Stimulated activated naive CD4-positive, alpha-beta T cell treated with Interleukin-2 at 50 U/mL for 16 hours (primary cell): ENCODE results near the gene DNAJC11.
A peak's percentile ranks its signal among the peaks of the same experiment; 100 is the strongest.
"Not testable (repeated sequence)": the region's sequence is repeated elsewhere in the genome, so short reads cannot be mapped to it uniquely, and the experiment has no call there.

Experiments used
- DNase-seq: peaks from one replicate; lab custom pipeline; 2025; lab: John Stamatoyannopoulos, UW

Gene DNAJC11

GRCh38 chr1:6600410-6601048 is 101.1 kb downstream of the DNAJC11 start:
- DNase-seq: no peak

- not testable (repeated sequence) for DNase-seq
Measured at GRCh38 chr1:6599991-6600390, 101.6 kb downstream of the DNAJC11 start.

- peak; percentile 61 for DNase-seq
Measured at GRCh38 chr1:6599141-6599975, 102.3 kb downstream of the DNAJC11 start.

GRCh38 chr1:6597777-6598131 is 103.9 kb downstream of the DNAJC11 start:
- no peak for DNase-seq

- no peak for DNase-seq
Measured at GRCh38 chr1:6596886-6597776, 104.5 kb downstream of the DNAJC11 start.

- no peak for DNase-seq
Measured at GRCh38 chr1:6596351-6596750, 105.3 kb downstream of the DNAJC11 start.

- DNase-seq: no peak
Measured at GRCh38 chr1:6594977-6595740, 106.5 kb downstream of the DNAJC11 start.

GRCh38 chr1:6593810-6594209 is 107.8 kb downstream of the DNAJC11 start:
- DNase-seq: no peak

- DNase-seq: no peak
Measured at GRCh38 chr1:6592865-6593593, 108.6 kb downstream of the DNAJC11 start.

- no peak for DNase-seq
Measured at GRCh38 chr1:6592441-6592840, 109.2 kb downstream of the DNAJC11 start.

GRCh38 chr1:6591644-6592043 is 110.0 kb downstream of the DNAJC11 start:
- DNase-seq: no peak

- DNase-seq: no peak
Measured at GRCh38 chr1:6591222-6591621, 110.4 kb downstream of the DNAJC11 start.

- no peak for DNase-seq
Measured at GRCh38 chr1:6590046-6590445, 111.6 kb downstream of the DNAJC11 start.

- no peak for DNase-seq
Measured at GRCh38 chr1:6588893-6589520, 112.6 kb downstream of the DNAJC11 start.

GRCh38 chr1:6588128-6588892 is 113.3 kb downstream of the DNAJC11 start:
- no peak for DNase-seq

- DNase-seq: no peak
Measured at GRCh38 chr1:6587261-6588005, 114.2 kb downstream of the DNAJC11 start.

GRCh38 chr1:6586404-6586816 is 115.2 kb downstream of the DNAJC11 start:
- DNase-seq: no peak

GRCh38 chr1:6585841-6586240 is 115.8 kb downstream of the DNAJC11 start:
- no peak for DNase-seq

GRCh38 chr1:6585081-6585722 is 116.4 kb downstream of the DNAJC11 start:
- DNase-seq: no peak
